GM12878 (cell line): Measurements from ENCODE around the gene HOXA1. TPM values are rescaled to one million over a fixed set of nuclear protein-coding genes. Genes with fewer than 3 reads are reported as not detected.

Source experiments
- ATF7 ChIP-seq: fragments of 450-650 bp; IDR thresholded peaks from 2 replicates; pipeline ENCODE4 v1.6.1; 2016; ENCODE audit warnings: low read depth, mild to moderate bottlenecking
- BHLHE40 ChIP-seq, 2 experiments: fragments of 450-650 bp in 1 of 2; IDR thresholded peaks; 2 replicates each; pipeline ENCODE4 v1.6.1; 2011 to 2017; ENCODE audit warnings: low read depth in 2 of 2, borderline replicate concordance in 1 of 2, improper control_type of control experiment in 1 of 2, low read length in 1 of 2, mild to moderate bottlenecking in 1 of 2
- CBX5 ChIP-seq: sonication (generic); IDR thresholded peaks from 2 replicates; pipeline ENCODE4 v1.6.1; 2016; ENCODE audit warnings: low read depth, moderate library complexity, mild to moderate bottlenecking, inconsistent platforms
- CREB1 ChIP-seq: IDR thresholded peaks from 2 replicates; pipeline ENCODE4 v1.6.1; 2012; ENCODE audit warnings: low read depth, mild to moderate bottlenecking, inconsistent platforms
- CREM ChIP-seq: IDR thresholded peaks from 2 replicates; pipeline ENCODE4 v1.6.1; 2014; ENCODE audit warnings: antibody characterized with exemption, low read depth
- IKZF1 ChIP-seq: fragments of 450-650 bp; conservative IDR thresholded peaks from 2 replicates; pipeline ENCODE4 v1.6.1; 2017; ENCODE audit warnings: antibody characterized with exemption, mild to moderate bottlenecking
- JUNB ChIP-seq: IDR thresholded peaks from 2 replicates; pipeline ENCODE4 v1.6.1; 2016; ENCODE audit warnings: antibody characterized with exemption, mild to moderate bottlenecking
- MTA2 ChIP-seq: fragments of 450-650 bp; IDR thresholded peaks from 2 replicates; pipeline ENCODE4 v1.6.1; 2016; ENCODE audit warnings: low read depth, mild to moderate bottlenecking, moderate library complexity
- NFIC ChIP-seq: IDR thresholded peaks from 2 replicates; pipeline ENCODE4 v1.6.1; 2012; ENCODE audit warnings: low read depth, mild to moderate bottlenecking, inconsistent platforms, low read length, moderate library complexity
- NR2C1 ChIP-seq: fragments of 450-650 bp; IDR thresholded peaks from 2 replicates; pipeline ENCODE4 v1.6.1; 2017; ENCODE audit warnings: antibody characterized with exemption, mild to moderate bottlenecking, moderate library complexity
- NRF1 ChIP-seq: conservative IDR thresholded peaks from 2 replicates; pipeline ENCODE4 v1.6.1; 2011; ENCODE audit warnings: mild to moderate bottlenecking, low read depth, low read length, improper control_type of control experiment
- PAX5 ChIP-seq: IDR thresholded peaks from 2 replicates; pipeline ENCODE4 v1.6.1; 2011; ENCODE audit warnings: low read depth, low read length, borderline replicate concordance
- RUNX3 ChIP-seq: IDR thresholded peaks from 2 replicates; pipeline ENCODE4 v1.6.1; 2012; ENCODE audit warnings: low read length, inconsistent platforms
- SMARCA5 ChIP-seq: fragments of 450-650 bp; IDR thresholded peaks from 2 replicates; pipeline ENCODE4 v1.6.1; 2017; ENCODE audit warnings: mild to moderate bottlenecking
- polyA plus RNA-seq, 11 experiments: library from polyadenylated mRNA; depleted of rRNA in 4 of 11; unstranded in 6 of 11; stranded (reverse) in 5 of 11; fragments of >200 nt; fragmentation: Nextera tagmentation in 4 of 11; fragmentation: Illumina TruSeq in 1 of 11; extraction: Ambion mirVana in 4 of 11; extraction: Trizol in 1 of 11; gene quantifications; 1 replicate in 1 of 11; 2 replicates in 10 of 11; pipeline versions ENCODE4 v1.2.1 to v1.2.3, GENCODE V29; 2011 to 2016; ENCODE audit warnings: inconsistent platforms in 2 of 11, missing spikeins in 2 of 11, low read depth in 1 of 11
- total RNA-seq, 4 experiments: library from RNA; depleted of rRNA in 3 of 4; stranded (reverse); fragments of >200 nt in 3 of 4; fragmentation: Illumina TruSeq in 1 of 4; extraction: Trizol in 1 of 4; gene quantifications; 2 replicates each; pipeline versions ENCODE4 v1.2.1 to v1.2.3, GENCODE V29; 2013 to 2021
- TF ChIP-seq, protein P1 (sequence below): IDR thresholded peaks from 2 replicates; pipeline ENCODE4 v1.6.1; 2011; ENCODE audit warnings: borderline replicate concordance, low read depth, mild to moderate bottlenecking, moderate library complexity, low read length; ENCODE audit not compliant: insufficient read depth, poor library complexity, severe bottlenecking
- TF ChIP-seq, protein P2 (sequence below): IDR thresholded peaks from 2 replicates; pipeline ENCODE4 v1.6.1; 2012; ENCODE audit warnings: low read depth, low read length, improper control_type of control experiment
- TF ChIP-seq, protein P3 (sequence below): IDR thresholded peaks from 2 replicates; pipeline ENCODE4 v1.6.1; 2011; ENCODE audit warnings: low read depth, mild to moderate bottlenecking, low read length, moderate library complexity, borderline replicate concordance; ENCODE audit errors: extremely low read depth
- TF ChIP-seq, protein P4 (sequence below): IDR thresholded peaks from 2 replicates; pipeline ENCODE4 v1.6.1; 2012; ENCODE audit warnings: low read length, inconsistent platforms
- TF ChIP-seq, protein P5 (sequence below): fragments of 450-650 bp; IDR thresholded peaks from 2 replicates; pipeline ENCODE4 v1.6.1; 2017; ENCODE audit warnings: mild to moderate bottlenecking, moderate library complexity

HOXA1 gene
- total and polyA plus RNA-seq, 10 of the 15 experiments (the other 5 are each of a cell fraction or from before 2014, with no cell fraction given): 0.06 to 1.7 (median 0.18) TPM; not detected in 3

DNA sequence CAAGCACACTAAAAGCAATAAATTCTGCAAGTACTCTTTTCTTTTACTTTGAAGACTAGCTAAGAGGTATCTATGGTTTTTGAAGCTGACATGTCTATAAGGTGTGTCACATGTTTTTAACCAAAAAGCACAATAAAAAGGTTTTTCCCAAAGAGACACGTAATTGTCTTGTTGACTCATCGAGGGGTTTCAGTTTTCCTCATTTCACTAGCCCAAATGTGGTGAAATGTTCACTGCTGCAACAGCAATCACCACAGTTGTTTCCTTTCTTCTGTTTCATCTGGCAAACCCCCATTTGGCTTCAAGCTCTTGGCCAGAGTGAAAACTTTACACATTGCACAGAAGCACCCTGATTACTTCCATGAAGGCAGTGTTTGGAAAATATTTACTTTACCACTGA lies 38.6 kb upstream of the HOXA1 start (continued):
- TF ChIP-seq MTA2: peak; percentile 65; the same call in 1 of the 2 replicates
- TF ChIP-seq BHLHE40 (IDR thresholded peaks at IDR 0.05; ENCODE audit: borderline replicate concordance in 1 of 2, low read depth in 2 of 2, low read length in 1 of 2): peak in 1 of 2 experiments; percentile 15; a peak in 1 of 4 replicates
- TF ChIP-seq, protein P1, sequence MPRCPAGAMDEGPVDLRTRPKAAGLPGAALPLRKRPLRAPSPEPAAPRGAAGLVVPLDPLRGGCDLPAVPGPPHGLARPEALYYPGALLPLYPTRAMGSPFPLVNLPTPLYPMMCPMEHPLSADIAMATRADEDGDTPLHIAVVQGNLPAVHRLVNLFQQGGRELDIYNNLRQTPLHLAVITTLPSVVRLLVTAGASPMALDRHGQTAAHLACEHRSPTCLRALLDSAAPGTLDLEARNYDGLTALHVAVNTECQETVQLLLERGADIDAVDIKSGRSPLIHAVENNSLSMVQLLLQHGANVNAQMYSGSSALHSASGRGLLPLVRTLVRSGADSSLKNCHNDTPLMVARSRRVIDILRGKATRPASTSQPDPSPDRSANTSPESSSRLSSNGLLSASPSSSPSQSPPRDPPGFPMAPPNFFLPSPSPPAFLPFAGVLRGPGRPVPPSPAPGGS: peak; percentile 34
- peak; percentile 56; the same call in 1 of the 2 replicates for TF ChIP-seq CREM
- TF ChIP-seq, protein P2, sequence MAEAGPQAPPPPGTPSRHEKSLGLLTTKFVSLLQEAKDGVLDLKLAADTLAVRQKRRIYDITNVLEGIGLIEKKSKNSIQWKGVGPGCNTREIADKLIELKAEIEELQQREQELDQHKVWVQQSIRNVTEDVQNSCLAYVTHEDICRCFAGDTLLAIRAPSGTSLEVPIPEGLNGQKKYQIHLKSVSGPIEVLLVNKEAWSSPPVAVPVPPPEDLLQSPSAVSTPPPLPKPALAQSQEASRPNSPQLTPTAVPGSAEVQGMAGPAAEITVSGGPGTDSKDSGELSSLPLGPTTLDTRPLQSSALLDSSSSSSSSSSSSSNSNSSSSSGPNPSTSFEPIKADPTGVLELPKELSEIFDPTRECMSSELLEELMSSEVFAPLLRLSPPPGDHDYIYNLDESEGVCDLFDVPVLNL: no peak
- TF ChIP-seq NFIC: peak; percentile 60; the same call in 1 of the 2 replicates
- TF ChIP-seq, protein P3, sequence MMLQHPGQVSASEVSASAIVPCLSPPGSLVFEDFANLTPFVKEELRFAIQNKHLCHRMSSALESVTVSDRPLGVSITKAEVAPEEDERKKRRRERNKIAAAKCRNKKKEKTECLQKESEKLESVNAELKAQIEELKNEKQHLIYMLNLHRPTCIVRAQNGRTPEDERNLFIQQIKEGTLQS: no peak
- TF ChIP-seq SMARCA5: no peak
- TF ChIP-seq, protein P4, sequence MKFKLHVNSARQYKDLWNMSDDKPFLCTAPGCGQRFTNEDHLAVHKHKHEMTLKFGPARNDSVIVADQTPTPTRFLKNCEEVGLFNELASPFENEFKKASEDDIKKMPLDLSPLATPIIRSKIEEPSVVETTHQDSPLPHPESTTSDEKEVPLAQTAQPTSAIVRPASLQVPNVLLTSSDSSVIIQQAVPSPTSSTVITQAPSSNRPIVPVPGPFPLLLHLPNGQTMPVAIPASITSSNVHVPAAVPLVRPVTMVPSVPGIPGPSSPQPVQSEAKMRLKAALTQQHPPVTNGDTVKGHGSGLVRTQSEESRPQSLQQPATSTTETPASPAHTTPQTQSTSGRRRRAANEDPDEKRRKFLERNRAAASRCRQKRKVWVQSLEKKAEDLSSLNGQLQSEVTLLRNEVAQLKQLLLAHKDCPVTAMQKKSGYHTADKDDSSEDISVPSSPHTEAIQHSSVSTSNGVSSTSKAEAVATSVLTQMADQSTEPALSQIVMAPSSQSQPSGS: peak; percentile 53; the same call in 1 of the 2 replicates
- TF ChIP-seq, protein P5, sequence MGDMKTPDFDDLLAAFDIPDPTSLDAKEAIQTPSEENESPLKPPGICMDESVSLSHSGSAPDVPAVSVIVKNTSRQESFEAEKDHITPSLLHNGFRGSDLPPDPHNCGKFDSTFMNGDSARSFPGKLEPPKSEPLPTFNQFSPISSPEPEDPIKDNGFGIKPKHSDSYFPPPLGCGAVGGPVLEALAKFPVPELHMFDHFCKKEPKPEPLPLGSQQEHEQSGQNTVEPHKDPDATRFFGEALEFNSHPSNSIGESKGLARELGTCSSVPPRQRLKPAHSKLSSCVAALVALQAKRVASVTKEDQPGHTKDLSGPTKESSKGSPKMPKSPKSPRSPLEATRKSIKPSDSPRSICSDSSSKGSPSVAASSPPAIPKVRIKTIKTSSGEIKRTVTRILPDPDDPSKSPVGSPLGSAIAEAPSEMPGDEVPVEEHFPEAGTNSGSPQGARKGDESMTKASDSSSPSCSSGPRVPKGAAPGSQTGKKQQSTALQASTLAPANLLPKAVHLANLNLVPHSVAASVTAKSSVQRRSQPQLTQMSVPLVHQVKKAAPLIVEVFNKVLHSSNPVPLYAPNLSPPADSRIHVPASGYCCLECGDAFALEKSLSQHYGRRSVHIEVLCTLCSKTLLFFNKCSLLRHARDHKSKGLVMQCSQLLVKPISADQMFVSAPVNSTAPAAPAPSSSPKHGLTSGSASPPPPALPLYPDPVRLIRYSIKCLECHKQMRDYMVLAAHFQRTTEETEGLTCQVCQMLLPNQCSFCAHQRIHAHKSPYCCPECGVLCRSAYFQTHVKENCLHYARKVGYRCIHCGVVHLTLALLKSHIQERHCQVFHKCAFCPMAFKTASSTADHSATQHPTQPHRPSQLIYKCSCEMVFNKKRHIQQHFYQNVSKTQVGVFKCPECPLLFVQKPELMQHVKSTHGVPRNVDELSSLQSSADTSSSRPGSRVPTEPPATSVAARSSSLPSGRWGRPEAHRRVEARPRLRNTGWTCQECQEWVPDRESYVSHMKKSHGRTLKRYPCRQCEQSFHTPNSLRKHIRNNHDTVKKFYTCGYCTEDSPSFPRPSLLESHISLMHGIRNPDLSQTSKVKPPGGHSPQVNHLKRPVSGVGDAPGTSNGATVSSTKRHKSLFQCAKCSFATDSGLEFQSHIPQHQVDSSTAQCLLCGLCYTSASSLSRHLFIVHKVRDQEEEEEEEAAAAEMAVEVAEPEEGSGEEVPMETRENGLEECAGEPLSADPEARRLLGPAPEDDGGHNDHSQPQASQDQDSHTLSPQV: no peak
- TF ChIP-seq ATF7: peak; percentile 63; the same call in 1 of the 2 replicates
- no peak for TF ChIP-seq CREB1
- 0 out of 2 replicates have a peak, but pooled peaks have one; percentile 33 for TF ChIP-seq CBX5
- TF ChIP-seq PAX5: 0 out of 2 replicates have a peak, but pooled peaks have one; percentile 31
- peak; percentile 67 for TF ChIP-seq IKZF1
- TF ChIP-seq RUNX3: peak; percentile 83
- no peak for TF ChIP-seq NR2C1
- TF ChIP-seq JUNB: peak; percentile 76
- TF ChIP-seq NRF1: no peak
